H1 (cell line): ENCODE data around the gene CHN2. TPM values are rescaled to one million over a fixed set of nuclear protein-coding genes. Genes with fewer than 3 reads are reported as not detected.

Experiments
- CBX8 ChIP-seq: fragments of 300-800, 300-1000 bp; sonication (generic); IDR thresholded peaks from 2 replicates; pipeline ENCODE4 v1.7.1; 2016; ENCODE audit warnings: low read depth, low read length, borderline replicate concordance
- POLR2A ChIP-seq, 2 experiments: IDR thresholded peaks; 1 replicate in 1 of 2; 2 replicates in 1 of 2; pipeline ENCODE4 v1.6.1; 2011; ENCODE audit warnings: low read depth in 2 of 2, low read length in 2 of 2, mild to moderate bottlenecking in 2 of 2; ENCODE audit errors: control extremely low read depth in 1 of 2
- POLR2AphosphoS5 ChIP-seq: IDR thresholded peaks from 2 replicates; pipeline ENCODE4 v1.6.1; 2011; ENCODE audit warnings: low read depth, low read length
- polyA plus RNA-seq, 7 experiments: library from polyadenylated mRNA; depleted of rRNA in 3 of 7; stranded (reverse) in 5 of 7; unstranded in 2 of 7; fragments of >200 nt in 5 of 7; fragments of 200-250 nt in 2 of 7; gene quantifications; 1 replicate in 5 of 7; 2 replicates in 1 of 7; 4 replicates in 1 of 7; pipeline versions ENCODE4 v1.2.1 to v1.2.3, GENCODE V29; 2011 to 2013; ENCODE audit warnings: missing spikeins in 2 of 7, mixed read lengths in 2 of 7
- total RNA-seq: library from RNA; stranded (reverse); fragmentation: NEBNext Ultra II Directional; extraction: Animal tissue kit (Norgen Biotek cat#: 25700); gene quantifications from 2 replicates; pipeline ENCODE4 v1.2.1, GENCODE V29; 2021

Gene CHN2
- total and polyA plus RNA-seq, 2 of the 8 experiments (the other 6 are each of a cell fraction or from before 2014, with no cell fraction given): 2.9 to 4.8 TPM

GRCh38 chr7:29362380-29362779 lies 167.8 kb downstream of the CHN2 start (continued):
- no peak for TF ChIP-seq CBX8
- TF ChIP-seq POLR2A (IDR thresholded peaks at IDR 0.05; ENCODE audit: control extremely low read depth in 1 of 2, low read depth in 2 of 2, low read length in 2 of 2): no peak
- TF ChIP-seq POLR2AphosphoS5: no peak
